Measurements from ENCODE around the gene TBC1D2.

DNA sequence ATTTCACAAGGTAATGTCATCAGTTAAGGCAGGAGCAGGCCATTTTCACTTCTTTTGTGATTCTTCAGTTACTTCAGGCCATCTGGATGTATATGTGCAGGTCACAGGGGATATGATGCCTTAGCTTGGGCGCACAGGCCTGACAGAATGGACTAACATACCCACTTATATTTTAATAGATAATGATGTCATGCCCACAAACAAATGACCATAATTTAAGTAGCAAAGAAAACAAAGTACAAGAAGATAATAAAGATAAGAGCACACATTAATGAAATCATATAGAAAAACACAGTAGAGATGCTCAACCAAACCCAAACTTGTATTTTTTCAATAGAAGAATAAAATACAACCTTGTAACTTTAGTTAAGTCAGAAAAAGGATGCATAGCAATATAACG, 19.7 kb upstream of the TBC1D2 start:
- TF ChIP-seq, protein P1, sequence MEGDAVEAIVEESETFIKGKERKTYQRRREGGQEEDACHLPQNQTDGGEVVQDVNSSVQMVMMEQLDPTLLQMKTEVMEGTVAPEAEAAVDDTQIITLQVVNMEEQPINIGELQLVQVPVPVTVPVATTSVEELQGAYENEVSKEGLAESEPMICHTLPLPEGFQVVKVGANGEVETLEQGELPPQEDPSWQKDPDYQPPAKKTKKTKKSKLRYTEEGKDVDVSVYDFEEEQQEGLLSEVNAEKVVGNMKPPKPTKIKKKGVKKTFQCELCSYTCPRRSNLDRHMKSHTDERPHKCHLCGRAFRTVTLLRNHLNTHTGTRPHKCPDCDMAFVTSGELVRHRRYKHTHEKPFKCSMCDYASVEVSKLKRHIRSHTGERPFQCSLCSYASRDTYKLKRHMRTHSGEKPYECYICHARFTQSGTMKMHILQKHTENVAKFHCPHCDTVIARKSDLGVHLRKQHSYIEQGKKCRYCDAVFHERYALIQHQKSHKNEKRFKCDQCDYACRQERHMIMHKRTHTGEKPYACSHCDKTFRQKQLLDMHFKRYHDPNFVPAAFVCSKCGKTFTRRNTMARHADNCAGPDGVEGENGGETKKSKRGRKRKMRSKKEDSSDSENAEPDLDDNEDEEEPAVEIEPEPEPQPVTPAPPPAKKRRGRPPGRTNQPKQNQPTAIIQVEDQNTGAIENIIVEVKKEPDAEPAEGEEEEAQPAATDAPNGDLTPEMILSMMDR (IDR thresholded peaks at IDR 0.05) = no peak
- no peak for TF ChIP-seq EP300 (IDR thresholded peaks at IDR 0.05)

All from gastroesophageal sphincter (tissue), 3 donors.